ENCODE results near the gene OR9Q2. TPM values are rescaled to one million over a fixed set of nuclear protein-coding genes. Genes with fewer than 3 reads are reported as not detected.

The OR9Q2 gene
- total and polyA plus RNA-seq, 2 of the 13 experiments (the other 11 are each of a cell fraction or from before 2014, with no cell fraction given): not detected

DNA sequence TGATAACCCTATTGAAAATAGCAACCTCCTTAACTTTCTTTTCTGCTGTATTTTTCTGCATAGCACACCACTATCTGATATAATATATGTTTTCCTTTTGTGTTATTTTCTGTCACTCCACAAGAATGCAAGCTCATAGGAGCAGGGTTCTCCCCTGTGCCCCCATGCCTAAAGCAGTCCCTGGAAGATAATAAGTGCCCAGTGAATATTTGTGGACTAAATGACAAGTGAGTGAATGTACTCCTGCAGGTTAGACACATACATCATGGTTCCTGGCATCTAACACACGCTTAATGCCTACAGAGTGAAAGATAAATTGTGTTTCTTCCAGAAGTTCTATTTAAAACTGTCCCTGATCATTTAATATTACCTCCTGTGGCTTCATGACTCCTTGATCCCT, 23.9 kb upstream of the OR9Q2 start:
- Histone ChIP-seq H3K36me3 (replicated peaks in 1 of 2; ENCODE audit: control insufficient read depth in 1 of 2, insufficient read depth in 2 of 2, low read length in 2 of 2) (no peaks in the 10 kb centered on the region), H3K9ac (ENCODE audit: insufficient read depth, low read depth, low read length) (peak overlapping the region; percentile 11; the same call in 1 of the 2 replicates), H3K27me3 (ENCODE audit: control insufficient read depth in 1 of 2, insufficient read depth in 2 of 2, low read length in 2 of 2) (no peaks in the 10 kb centered on the region), H3K4me2 (ENCODE audit: low read depth, low read length) (peak overlapping the region; percentile 40), H3K4me3 (replicated peaks in 1 of 3; ENCODE audit: insufficient read depth in 1 of 3, low read depth in 2 of 3, low read length in 3 of 3) (peak overlapping the region in 1 of 3 experiments; percentile 4; a peak in 1 of 6 replicates), H3K9me3 (ENCODE audit: low read length) (no peaks in the 10 kb centered on the region), H3K27ac (ENCODE audit: extremely low read length, insufficient read depth, low read length) (peak overlapping the region; percentile 73), H4K20me1 (ENCODE audit: insufficient read depth, low read length) (no peaks in the 10 kb centered on the region), H3K4me1 (ENCODE audit: insufficient read depth, low read length) (peaks cover 51% of the 10 kb centered on the region), H2AFZ (ENCODE audit: low read length) (no peak overlapping the region), H3K79me2 (ENCODE audit: insufficient read depth, low read length) (no peaks in the 10 kb centered on the region)
- intact Hi-C loops (cut with micrococcal nuclease; ENCODE audit: unreplicated experiment): loop anchor here (1.0 kb wide), 1 partner anchor 193 kb away; no protein-coding TSS in a partner anchor
- in situ Hi-C loops (cut with HindIII; ENCODE audit: extremely low pct_ligation_motif_present, low pct_unique_long_range_greater_than_20kb): loop anchor here (25.0 kb wide), 1 partner anchor 322 kb away; no protein-coding TSS in a partner anchor
- POLR2A ChIA-PET: interaction anchor here (1.0 to 1.3 kb wide), 2 partner anchors 193 to 386 kb away, joined by 3 read pairs; no protein-coding TSS in a partner anchor
- DNase-seq (ENCODE audit: low spot score): no peak
- peak; percentile 44; the same call in 1 of the 2 replicates for TF ChIP-seq ZNF7 (CRISPR knock-in tag; IDR thresholded peaks at IDR 0.05)
- TF ChIP-seq ZC3H4 (CRISPR knock-in tag; IDR thresholded peaks at IDR 0.05; ENCODE audit: borderline replicate concordance): no peak
- TF ChIP-seq GATAD2A (CRISPR knock-in tag; IDR thresholded peaks at IDR 0.05): no peak
- TF ChIP-seq, protein P1, sequence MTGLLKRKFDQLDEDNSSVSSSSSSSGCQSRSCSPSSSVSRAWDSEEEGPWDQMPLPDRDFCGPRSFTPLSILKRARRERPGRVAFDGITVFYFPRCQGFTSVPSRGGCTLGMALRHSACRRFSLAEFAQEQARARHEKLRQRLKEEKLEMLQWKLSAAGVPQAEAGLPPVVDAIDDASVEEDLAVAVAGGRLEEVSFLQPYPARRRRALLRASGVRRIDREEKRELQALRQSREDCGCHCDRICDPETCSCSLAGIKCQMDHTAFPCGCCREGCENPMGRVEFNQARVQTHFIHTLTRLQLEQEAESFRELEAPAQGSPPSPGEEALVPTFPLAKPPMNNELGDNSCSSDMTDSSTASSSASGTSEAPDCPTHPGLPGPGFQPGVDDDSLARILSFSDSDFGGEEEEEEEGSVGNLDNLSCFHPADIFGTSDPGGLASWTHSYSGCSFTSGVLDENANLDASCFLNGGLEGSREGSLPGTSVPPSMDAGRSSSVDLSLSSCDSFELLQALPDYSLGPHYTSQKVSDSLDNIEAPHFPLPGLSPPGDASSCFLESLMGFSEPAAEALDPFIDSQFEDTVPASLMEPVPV (CRISPR knock-in tag; IDR thresholded peaks at IDR 0.05): 0 out of 2 replicates have a peak, but pooled peaks have one; percentile 15
- TF ChIP-seq TOPORS (CRISPR knock-in tag; IDR thresholded peaks at IDR 0.05): 0 out of 2 replicates have a peak, but pooled peaks have one; percentile 17
- TSS peak; percentile 63 for BruUV-seq (replicated peaks)
- 33% methylated on average over 1 of the region's 1 CpG for WGBS (ENCODE audit: low lambda C conversion rate)
- CTCF ChIA-PET (ENCODE audit: low intra/inter-chr PET ratio, low total read pairs): no interaction called here
- no peak for FAIRE-seq
- peak; percentile 74 for ATAC-seq

DNA sequence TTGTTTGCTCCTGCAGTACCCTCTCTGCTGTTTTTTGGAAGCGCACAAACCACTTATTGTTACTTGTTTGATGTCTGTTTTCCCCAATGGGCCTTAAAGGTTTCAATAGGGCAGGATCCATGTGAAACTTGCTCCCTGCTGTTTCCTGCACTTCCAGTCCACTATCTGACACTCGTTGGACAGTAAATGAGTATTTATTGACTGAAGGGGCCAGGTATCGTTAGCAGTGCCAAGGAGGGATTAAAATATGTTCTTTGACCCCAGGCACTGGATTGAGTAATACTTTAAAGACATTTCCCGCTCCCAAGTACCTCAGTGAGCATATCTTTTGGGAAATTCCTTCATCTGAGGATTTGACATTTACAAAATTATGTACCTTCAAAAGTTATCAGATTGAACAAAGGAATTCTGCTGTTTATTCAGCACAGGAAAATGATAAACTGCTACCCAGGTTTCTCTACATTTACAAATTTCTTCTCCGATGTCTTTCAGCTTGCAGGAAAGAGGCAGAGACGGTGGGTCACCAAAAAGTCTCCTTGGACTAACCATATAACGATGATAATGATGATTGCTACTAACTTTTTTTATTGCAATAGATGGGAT, 23.3 kb upstream of the OR9Q2 start:
- Histone ChIP-seq H3K9ac (ENCODE audit: insufficient read depth, low read depth, low read length) (no peak overlapping the region), H4K20me1 (ENCODE audit: insufficient read depth, low read length) (no peaks in the 10 kb centered on the region), H3K4me2 (ENCODE audit: low read depth, low read length) (peak overlapping the region; percentile 40), H3K4me3 (replicated peaks in 1 of 3; ENCODE audit: insufficient read depth in 1 of 3, low read depth in 2 of 3, low read length in 3 of 3) (peak overlapping the region in 1 of 3 experiments; percentile 9; a peak in 2 of 6 replicates), H3K4me1 (ENCODE audit: insufficient read depth, low read length) (peaks cover 51% of the 10 kb centered on the region), H3K36me3 (replicated peaks in 1 of 2; ENCODE audit: control insufficient read depth in 1 of 2, insufficient read depth in 2 of 2, low read length in 2 of 2) (no peaks in the 10 kb centered on the region), H2AFZ (ENCODE audit: low read length) (no peak overlapping the region), H3K27ac (ENCODE audit: extremely low read length, insufficient read depth, low read length) (peak overlapping the region; percentile 73), H3K79me2 (ENCODE audit: insufficient read depth, low read length) (no peaks in the 10 kb centered on the region), H3K27me3 (ENCODE audit: control insufficient read depth in 1 of 2, insufficient read depth in 2 of 2, low read length in 2 of 2) (no peaks in the 10 kb centered on the region), H3K9me3 (ENCODE audit: low read length) (no peaks in the 10 kb centered on the region)
- DNase-seq (ENCODE audit: low spot score) (peak; percentile 93), FAIRE-seq (peak; percentile 89), ATAC-seq (peak; percentile 98)
- WGBS (ENCODE audit: low lambda C conversion rate): 8% methylated on average over 7 of the region's 7 CpGs
- ChIA-PET POLR2A (interaction anchor here (1.0 to 1.3 kb wide), 2 partner anchors 193 to 386 kb away, joined by 3 read pairs; no protein-coding TSS in a partner anchor), CTCF (ENCODE audit: low intra/inter-chr PET ratio, low total read pairs) (no interaction called here)
- intact Hi-C loops (cut with micrococcal nuclease; ENCODE audit: unreplicated experiment) (loop anchor here (1.0 kb wide), 1 partner anchor 193 kb away; no protein-coding TSS in a partner anchor), in situ Hi-C loops (cut with HindIII; ENCODE audit: extremely low pct_ligation_motif_present, low pct_unique_long_range_greater_than_20kb) (loop anchor here (25.0 kb wide), 1 partner anchor 322 kb away; no protein-coding TSS in a partner anchor)
- no TSS peak for BruUV-seq (replicated peaks)
- TF ChIP-seq ZFX (CRISPR knock-in tag; IDR thresholded peaks at IDR 0.05; ENCODE audit: low read depth): no peak; the same call in 1 of the 2 replicates
- TF ChIP-seq, protein P2, sequence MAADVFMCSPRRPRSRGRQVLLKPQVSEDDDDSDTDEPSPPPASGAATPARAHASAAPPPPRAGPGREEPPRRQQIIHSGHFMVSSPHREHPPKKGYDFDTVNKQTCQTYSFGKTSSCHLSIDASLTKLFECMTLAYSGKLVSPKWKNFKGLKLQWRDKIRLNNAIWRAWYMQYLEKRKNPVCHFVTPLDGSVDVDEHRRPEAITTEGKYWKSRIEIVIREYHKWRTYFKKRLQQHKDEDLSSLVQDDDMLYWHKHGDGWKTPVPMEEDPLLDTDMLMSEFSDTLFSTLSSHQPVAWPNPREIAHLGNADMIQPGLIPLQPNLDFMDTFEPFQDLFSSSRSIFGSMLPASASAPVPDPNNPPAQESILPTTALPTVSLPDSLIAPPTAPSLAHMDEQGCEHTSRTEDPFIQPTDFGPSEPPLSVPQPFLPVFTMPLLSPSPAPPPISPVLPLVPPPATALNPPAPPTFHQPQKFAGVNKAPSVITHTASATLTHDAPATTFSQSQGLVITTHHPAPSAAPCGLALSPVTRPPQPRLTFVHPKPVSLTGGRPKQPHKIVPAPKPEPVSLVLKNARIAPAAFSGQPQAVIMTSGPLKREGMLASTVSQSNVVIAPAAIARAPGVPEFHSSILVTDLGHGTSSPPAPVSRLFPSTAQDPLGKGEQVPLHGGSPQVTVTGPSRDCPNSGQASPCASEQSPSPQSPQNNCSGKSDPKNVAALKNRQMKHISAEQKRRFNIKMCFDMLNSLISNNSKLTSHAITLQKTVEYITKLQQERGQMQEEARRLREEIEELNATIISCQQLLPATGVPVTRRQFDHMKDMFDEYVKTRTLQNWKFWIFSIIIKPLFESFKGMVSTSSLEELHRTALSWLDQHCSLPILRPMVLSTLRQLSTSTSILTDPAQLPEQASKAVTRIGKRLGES (CRISPR knock-in tag; IDR thresholded peaks at IDR 0.05; ENCODE audit: borderline replicate concordance): no peak
- TF ChIP-seq DPF2 (CRISPR knock-in tag; IDR thresholded peaks at IDR 0.05; ENCODE audit: borderline replicate concordance, low read depth): peak; percentile 70
- TF ChIP-seq SALL1 (CRISPR knock-in tag; IDR thresholded peaks at IDR 0.05): peak; percentile 89
- no peak; the same call in 1 of the 2 replicates for TF ChIP-seq KLF11 (CRISPR knock-in tag; IDR thresholded peaks at IDR 0.05)
- no peak for TF ChIP-seq ZNF282 (IDR thresholded peaks at IDR 0.05; ENCODE audit: partially characterized antibody)
- TF ChIP-seq CHCHD3 (CRISPR knock-in tag; IDR thresholded peaks at IDR 0.05): no peak
- TF ChIP-seq CENPT (CRISPR knock-in tag; IDR thresholded peaks at IDR 0.05; ENCODE audit: low read depth): no peak

Measured in HepG2 (cell line).